ENCODE measurements around the gene BCHE.

The BCHE gene

DNA sequence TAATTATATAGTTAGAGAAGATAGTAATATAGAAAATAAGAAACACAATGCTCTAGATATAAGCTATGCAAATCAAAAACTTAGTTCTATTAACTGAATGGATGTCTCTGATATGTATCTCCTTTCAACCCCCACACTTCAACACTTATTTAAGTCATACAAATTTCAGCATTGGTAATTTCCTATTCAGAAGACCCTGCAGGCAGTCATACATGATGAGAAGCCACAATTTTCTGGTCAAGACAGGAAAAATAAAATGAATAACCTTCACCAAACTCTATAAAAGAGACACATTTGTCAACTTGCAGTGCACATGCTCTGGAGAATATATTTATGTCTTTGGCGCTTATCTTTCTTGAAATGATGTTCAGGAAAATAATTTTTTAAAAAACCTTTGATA lies 578 bp upstream of the BCHE start:
- Histone ChIP-seq H3K36me3 (ENCODE audit: low read length) (no peaks in the 10 kb centered on the region), H3K9me3 (ENCODE audit: insufficient read depth, low read length) (no peaks in the 10 kb centered on the region), H3K9me2 (replicated peaks; ENCODE audit: insufficient read depth, low read length) (no peaks in the 10 kb centered on the region), H3K27me3 (ENCODE audit: low read length) (no peaks in the 10 kb centered on the region), H4K20me1 (ENCODE audit: low read depth, low read length) (no peaks in the 10 kb centered on the region), H3K79me2 (ENCODE audit: insufficient read depth, low read length) (no peaks in the 10 kb centered on the region), H3F3A (ENCODE audit: insufficient read depth) (no peaks in the 10 kb centered on the region), H3K4me3 (ENCODE audit: insufficient read depth, low read length, poor library complexity, severe bottlenecking) (no peak overlapping the region), H3K4me2 (ENCODE audit: low read depth, low read length, poor library complexity, severe bottlenecking) (peak overlapping the region; percentile 70), H2AFZ (ENCODE audit: low read depth, low read length, severe bottlenecking) (peak overlapping the region; percentile 62), H3K27ac (ENCODE audit: low read depth, low read length) (no peak overlapping the region), H3K9ac (ENCODE audit: low read length) (no peak overlapping the region)
- no peak for TF ChIP-seq EZH2phosphoT487 (conservative IDR thresholded peaks at IDR 0.05; ENCODE audit: low read length)
- TF ChIP-seq, protein P1, sequence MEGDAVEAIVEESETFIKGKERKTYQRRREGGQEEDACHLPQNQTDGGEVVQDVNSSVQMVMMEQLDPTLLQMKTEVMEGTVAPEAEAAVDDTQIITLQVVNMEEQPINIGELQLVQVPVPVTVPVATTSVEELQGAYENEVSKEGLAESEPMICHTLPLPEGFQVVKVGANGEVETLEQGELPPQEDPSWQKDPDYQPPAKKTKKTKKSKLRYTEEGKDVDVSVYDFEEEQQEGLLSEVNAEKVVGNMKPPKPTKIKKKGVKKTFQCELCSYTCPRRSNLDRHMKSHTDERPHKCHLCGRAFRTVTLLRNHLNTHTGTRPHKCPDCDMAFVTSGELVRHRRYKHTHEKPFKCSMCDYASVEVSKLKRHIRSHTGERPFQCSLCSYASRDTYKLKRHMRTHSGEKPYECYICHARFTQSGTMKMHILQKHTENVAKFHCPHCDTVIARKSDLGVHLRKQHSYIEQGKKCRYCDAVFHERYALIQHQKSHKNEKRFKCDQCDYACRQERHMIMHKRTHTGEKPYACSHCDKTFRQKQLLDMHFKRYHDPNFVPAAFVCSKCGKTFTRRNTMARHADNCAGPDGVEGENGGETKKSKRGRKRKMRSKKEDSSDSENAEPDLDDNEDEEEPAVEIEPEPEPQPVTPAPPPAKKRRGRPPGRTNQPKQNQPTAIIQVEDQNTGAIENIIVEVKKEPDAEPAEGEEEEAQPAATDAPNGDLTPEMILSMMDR (IDR thresholded peaks at IDR 0.05; ENCODE audit: insufficient read depth, low read length, poor library complexity, severe bottlenecking) = no peak

GRCh38 chr3:165835431-165835830 lies 1.8 kb downstream of the BCHE start:
- no peak for TF ChIP-seq EZH2phosphoT487 (conservative IDR thresholded peaks at IDR 0.05; ENCODE audit: low read length)
- TF ChIP-seq, protein P1 (IDR thresholded peaks at IDR 0.05; ENCODE audit: insufficient read depth, low read length, poor library complexity, severe bottlenecking) = no peak
- Histone ChIP-seq H3K36me3 (ENCODE audit: low read length) (no peaks in the 10 kb centered on the region), H3K9me2 (replicated peaks; ENCODE audit: insufficient read depth, low read length) (no peaks in the 10 kb centered on the region), H3K27ac (ENCODE audit: low read depth, low read length) (no peak overlapping the region), H3K27me3 (ENCODE audit: low read length) (no peaks in the 10 kb centered on the region), H3K4me3 (ENCODE audit: insufficient read depth, low read length, poor library complexity, severe bottlenecking) (no peak overlapping the region), H2AFZ (ENCODE audit: low read depth, low read length, severe bottlenecking) (no peak overlapping the region), H3K9ac (ENCODE audit: low read length) (no peak overlapping the region), H4K20me1 (ENCODE audit: low read depth, low read length) (no peaks in the 10 kb centered on the region), H3F3A (ENCODE audit: insufficient read depth) (no peaks in the 10 kb centered on the region), H3K9me3 (ENCODE audit: insufficient read depth, low read length) (no peaks in the 10 kb centered on the region), H3K4me2 (ENCODE audit: low read depth, low read length, poor library complexity, severe bottlenecking) (peak overlapping the region; percentile 70), H3K79me2 (ENCODE audit: insufficient read depth, low read length) (no peaks in the 10 kb centered on the region)

GRCh38 chr3:165830746-165831145 lies 6.5 kb downstream of the BCHE start:
- Histone ChIP-seq H4K20me1 (ENCODE audit: low read depth, low read length) (no peaks in the 10 kb centered on the region), H3K4me3 (ENCODE audit: insufficient read depth, low read length, poor library complexity, severe bottlenecking) (no peak overlapping the region), H3K9ac (ENCODE audit: low read length) (no peak overlapping the region), H3F3A (ENCODE audit: insufficient read depth) (no peaks in the 10 kb centered on the region; the same call in 1 of the 2 replicates), H3K79me2 (ENCODE audit: insufficient read depth, low read length) (no peaks in the 10 kb centered on the region), H3K36me3 (ENCODE audit: low read length) (no peaks in the 10 kb centered on the region), H3K27ac (ENCODE audit: low read depth, low read length) (no peak overlapping the region), H3K9me3 (ENCODE audit: insufficient read depth, low read length) (no peaks in the 10 kb centered on the region), H3K9me2 (replicated peaks; ENCODE audit: insufficient read depth, low read length) (no peaks in the 10 kb centered on the region), H3K27me3 (ENCODE audit: low read length) (no peaks in the 10 kb centered on the region), H3K4me2 (ENCODE audit: low read depth, low read length, poor library complexity, severe bottlenecking) (no peak overlapping the region), H2AFZ (ENCODE audit: low read depth, low read length, severe bottlenecking) (no peak overlapping the region)
- TF ChIP-seq, protein P1 (IDR thresholded peaks at IDR 0.05; ENCODE audit: insufficient read depth, low read length, poor library complexity, severe bottlenecking) = no peak
- TF ChIP-seq EZH2phosphoT487 (conservative IDR thresholded peaks at IDR 0.05; ENCODE audit: low read length) = no peak

Data from SU-DHL-6 (cell line).